ENCODE measurements around the gene TRPV2.
A peak's percentile ranks its signal among the peaks of the same experiment; 100 is the strongest.

DNA sequence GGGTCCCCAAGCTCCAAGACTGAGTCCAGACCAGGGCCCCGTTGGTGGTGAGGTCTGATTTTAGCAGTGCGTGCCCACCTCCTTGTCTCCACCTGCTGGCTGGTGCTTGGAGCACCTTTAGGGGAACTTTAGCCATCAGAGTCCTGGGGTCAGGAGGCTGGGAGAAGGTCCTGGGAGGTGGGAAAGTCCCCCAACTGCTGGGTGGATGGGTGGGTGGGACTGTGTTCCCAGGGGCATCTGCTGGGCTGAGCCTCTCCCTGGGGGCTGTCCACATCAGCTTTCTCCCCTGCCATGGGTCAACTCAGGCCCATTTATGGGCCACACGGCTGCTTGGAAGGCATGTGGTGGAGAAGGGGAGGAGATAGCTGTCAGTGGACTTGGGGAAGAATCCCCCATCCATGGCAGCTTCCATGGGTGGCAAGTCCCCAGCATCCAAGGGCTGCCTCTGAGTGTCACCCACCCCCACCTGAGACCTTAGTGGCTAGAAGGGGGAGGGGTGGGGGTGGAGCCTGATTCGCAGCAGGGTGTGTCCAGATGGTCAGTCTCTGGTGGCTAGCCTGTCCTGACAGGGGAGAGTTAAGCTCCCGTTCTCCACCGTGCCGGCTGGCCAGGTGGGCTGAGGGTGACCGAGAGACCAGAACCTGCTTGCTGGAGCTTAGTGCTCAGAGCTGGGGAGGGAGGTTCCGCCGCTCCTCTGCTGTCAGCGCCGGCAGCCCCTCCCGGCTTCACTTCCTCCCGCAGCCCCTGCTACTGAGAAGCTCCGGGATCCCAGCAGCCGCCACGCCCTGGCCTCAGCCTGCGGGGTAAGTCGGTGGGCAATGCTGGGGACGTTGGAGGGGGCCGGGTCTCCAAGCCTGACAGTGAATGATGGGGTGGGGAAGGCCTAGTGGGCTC lies at the start of gene TRPV2:
- peak in 5 of 6 experiments; percentile 15 to 57 (median 35) for TF ChIP-seq CTCF (IDR thresholded peaks at IDR 0.05)
- TF ChIP-seq POLR2AphosphoS5 (IDR thresholded peaks at IDR 0.05) = peak; percentile 21 to 50
- TF ChIP-seq POLR2A (IDR thresholded peaks at IDR 0.05) = no peak
